Activated CD4-positive, alpha-beta T cell treated with anti-CD3 and anti-CD28 coated beads, Interleukin-10, Interleukin-2, amounts not matched to agents 100 ng/mL and 50 ng/mL, durations not matched to agents 16 hours and 8 hours (primary cell): ENCODE results near the gene GLCE.
"Not testable (repeated sequence)": the region's sequence is repeated elsewhere in the genome, so short reads cannot be mapped to it uniquely, and the experiment has no call there.

Experiments used
- DNase-seq: peaks from one replicate; pipeline ENCODE4 v3.0.0-alpha.2; 2020

Gene GLCE

DNA sequence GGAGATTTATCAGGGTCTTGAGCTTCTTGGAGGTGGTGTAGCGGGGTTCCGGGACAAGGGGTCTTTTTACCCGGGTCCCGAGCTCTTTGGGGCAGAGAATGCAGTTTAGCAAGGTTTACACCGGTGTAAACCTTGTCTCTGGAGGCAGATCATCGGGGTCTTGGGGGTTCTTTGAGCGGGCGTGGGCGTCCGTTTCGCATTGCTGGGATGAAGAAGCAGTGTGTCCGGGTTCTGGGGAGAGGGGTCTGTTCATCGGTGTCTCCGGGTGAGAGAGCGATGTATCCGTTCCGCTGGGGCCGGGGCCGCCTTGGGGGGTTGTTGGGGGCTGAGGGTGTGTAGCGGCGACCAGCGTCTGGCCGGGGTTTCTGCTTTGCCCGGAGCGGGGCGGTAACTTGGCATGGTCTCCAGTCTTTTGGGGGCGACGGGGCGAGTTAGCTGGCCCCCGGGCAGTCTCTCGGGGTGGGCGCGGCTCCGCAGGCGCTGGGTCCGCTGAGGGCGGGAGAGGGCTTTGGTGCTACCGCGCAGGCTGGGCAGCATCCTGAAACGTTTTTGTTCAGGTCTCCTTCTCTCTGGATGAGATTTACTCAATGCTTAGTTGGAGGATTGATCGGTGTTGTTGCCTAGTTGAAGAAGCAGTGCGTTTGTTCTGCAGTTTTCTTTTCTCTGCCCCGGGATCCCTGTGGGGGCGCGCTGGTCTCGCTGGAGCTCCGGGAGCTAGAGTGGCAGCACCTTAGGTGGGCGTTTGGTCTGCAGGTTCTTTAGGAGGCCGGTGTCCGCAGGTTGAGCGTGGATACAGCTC, 843 bp downstream of the GLCE start:
- peak; percentile 14 for DNase-seq

DNA sequence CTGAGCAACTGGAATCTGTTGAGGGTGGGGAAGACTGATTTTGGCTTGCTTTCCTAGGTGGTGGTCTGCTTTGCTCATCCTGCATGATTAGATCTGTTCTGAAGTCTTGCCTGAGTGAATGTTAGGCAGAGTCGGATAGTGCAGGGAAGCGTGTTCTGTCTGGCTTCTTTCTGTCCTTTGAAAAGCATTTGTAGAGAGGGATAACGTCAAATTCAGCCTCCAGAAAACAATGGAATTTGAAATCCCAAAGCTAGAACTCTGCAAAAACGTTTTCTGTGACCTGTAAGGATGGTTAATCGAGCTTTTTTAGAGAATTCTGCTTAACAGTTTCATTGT, 1.4 kb downstream of the GLCE start:
- no peak for DNase-seq

DNA sequence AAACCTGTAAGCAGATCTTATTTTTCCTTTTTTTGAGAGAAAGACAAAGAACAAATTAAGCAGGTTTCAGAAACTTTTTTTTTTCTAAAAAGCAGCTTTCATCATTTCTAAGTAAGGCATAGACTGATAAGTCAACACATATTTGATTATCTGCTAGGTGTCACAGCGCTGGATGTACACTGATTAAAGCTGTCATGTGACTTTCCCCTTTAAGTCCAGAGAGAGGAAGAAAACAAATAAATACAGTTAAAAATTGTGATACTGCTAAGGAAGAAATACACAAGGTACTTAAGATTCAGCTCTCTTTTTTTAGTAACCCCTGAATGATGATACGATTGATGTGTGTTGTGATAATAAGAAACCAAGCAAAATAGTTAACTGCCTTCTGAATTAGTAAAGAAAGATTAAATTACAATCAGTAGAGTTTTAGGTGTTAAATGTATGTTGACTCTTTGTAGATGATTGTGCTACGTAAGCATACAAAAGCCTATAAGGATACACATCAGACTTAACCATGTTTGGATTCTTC, 2.8 kb downstream of the GLCE start:
- no peak for DNase-seq

DNA sequence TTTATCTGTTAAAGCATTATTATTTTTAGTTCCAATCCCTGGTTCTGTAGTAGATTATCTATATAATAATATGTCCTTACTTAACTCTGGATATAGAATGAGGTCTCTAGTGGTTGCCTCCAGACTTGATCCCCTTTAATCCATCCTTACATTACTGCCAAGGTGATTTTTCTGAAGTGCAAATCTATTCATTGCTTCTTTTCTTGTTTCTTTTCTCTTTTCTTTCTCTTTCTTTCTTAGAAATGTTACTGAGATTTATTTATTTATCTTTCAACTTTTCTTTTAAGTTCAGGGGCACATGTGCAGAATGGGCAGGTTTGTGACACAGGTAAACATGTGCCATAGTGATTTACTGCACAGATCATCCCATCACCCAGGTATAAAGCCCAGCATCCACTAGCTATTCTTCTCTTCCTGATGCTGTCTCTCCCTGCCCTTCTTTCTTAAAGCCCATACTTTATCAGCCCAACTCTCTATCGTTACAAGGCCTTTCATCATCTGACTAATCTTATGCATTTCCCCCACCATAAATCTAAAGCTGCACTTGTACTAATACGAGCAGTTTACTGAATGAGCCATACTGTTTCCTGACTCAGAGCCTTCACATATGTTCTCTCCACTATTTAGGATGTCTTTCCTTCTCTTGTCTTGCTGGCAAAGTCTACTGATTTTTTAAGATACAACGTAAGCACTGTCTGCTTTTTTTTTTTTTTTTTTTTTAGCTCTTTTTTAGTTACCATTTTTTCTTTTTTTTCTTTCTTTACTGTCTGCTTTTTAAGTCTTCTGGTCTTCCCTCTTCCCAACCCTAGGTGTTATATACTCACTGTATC, 4.6 kb downstream of the GLCE start:
- peak; percentile 2 for DNase-seq

DNA sequence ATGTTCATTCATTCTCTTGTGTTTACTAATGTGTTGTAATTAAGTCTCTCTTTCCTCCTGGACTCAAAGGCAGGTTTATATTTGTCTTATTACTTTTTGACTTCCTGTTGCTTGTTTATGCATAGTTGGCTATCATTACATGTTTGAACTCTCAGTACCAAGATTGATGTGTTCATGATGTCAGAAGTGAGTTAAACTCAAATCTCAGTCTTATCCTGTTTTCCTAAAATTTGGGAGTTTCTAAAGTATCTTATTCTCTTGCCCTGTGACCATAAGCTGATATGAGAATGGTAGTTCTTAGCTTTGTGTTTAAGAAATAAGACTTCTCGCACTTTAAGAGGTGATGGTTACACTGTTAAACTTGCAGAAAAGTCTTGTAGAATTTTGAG, 5.2 kb downstream of the GLCE start:
- DNase-seq = no peak

DNA sequence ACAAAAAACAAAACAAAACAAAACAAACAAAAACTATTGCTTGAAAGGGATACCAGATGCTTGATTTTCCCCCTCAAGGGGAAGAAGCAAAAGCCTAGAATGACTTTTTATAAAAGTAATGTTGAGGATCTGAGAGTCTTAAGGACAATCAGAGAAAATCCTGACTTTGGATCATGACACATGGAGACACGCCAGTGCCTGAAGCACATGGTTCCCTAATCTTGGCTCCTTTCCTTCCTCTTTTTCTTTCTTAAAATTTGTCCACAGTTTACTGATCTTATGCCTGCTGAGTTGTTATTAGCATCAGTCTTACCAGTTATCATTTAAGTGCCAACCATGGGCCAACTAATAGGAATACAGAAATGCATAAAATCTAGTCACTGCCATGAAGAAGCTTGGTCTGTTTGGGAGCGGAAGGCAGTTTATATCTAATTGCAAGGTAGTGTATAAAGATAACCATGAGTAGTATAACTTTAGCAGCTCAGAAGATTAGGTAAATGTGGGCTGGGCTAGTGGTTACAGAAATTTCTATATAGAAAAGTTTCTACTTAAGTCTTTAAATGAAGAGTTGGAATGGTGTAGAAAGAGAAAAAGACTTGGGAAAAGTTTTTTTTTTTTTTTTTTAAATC, 6.9 kb downstream of the GLCE start:
- DNase-seq = no peak

DNA sequence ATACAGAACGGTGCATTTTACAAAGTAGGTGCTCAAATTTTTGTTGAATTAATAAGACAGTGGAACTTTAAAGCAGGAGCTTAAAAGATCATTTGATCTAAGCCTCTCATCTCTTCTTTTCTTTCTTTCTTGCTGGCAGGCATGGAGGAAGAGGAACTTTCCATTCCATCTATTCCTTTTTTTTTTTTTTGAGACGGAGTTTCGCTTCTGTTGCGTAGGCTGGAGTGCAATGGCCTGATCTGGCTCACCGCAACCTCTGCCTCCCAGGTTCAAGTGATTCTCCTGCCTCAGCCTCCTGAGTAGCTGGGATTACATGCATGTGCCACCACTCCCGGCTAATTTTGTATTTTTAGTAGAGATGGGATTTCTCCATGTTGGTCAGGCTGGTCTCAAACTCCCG, 7.9 kb downstream of the GLCE start:
- DNase-seq = not testable (repeated sequence)

DNA sequence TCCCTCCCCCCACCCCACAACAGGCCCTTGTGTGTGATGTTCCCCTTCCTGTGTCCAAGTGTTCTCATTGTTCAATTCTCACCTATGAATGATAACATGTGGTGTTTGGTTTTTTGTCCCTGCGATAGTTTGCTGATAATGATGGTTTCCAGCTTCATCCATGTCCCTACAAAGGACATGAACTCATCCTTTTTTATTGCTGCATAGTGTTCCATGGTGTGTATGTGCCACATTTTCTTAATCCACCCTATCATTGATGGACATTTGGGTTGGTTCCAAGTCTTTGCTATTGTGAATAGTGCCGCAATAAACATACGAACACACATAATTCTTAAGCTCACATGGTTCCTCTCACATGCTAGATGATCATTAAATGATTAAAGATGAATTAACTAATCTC, 9.1 kb downstream of the GLCE start:
- not testable (repeated sequence) for DNase-seq

DNA sequence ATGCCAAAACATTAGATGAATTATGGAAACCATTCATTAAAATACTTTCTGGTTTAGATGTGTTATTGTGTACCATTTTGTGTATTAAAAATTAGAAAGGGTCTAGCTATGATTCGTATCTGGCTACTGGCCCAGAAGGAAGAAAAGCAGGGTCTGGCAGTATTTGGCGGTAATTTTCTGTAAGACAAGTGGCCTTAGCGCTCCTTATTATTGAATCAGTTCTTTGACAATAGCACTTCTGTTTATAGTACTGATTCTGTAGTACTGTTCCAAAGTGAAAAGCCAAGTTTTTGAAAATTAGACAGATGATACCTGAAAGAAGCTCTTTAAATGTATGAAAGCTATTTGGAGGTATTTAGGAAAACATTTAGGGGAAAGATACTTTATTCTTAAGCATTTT, 10.2 kb downstream of the GLCE start:
- DNase-seq = no peak

DNA sequence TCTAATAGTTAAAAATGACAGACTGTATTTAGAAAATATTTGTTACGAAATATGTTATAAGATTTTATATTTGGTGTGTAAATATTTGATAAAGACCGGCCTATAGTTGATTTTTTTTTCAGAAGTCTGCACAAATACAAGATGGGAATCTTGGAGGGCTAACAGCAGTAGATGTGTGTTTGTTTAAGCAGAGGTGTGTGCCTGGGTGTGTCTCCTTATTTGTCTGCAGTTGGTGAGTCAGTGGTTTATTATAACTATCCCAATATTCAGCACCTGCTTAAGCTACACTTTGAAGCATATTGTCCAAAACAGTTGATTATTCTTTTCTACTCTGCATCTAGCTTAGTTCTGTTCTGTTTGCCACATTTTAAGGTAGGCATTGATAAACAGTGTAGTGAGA, 12.4 kb downstream of the GLCE start:
- no peak for DNase-seq

DNA sequence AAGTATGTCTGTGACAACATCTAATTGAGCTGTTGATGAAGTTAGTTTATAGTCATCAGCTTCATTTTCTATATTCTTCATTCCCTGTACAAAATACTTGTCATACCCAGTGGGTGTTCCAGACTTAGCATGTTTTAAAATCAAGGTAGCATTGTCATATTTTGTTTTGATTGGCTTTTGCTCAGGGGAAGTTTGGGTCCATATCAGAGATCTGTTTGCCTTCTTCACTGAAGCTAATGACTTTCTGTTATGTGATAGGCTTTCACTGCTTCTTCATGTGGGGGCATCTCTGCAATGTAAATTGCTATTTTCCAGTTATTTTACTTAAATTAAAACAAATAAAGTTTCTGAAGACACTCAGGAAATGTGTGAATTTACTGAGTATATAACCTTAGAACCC, 15.1 kb downstream of the GLCE start:
- DNase-seq = no peak

DNA sequence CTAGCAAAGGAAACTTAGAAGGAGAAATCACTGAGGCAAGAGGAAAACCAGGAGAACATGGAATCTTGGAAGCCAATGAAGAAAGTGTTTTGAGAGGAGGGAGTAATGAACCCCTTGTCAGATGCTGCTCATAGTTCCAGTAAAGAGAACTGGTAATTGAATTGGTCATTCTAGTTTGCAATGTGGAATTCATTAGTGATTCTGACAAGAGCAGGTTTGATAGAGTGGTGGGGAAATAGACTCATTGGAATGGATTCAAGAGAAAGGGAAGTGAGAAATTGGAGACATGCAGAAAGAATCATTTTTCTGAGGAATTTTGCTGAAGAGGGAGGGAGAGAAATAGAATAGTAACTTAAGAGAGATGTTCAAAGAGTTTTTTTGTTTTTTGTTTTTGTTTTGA, 21.0 kb downstream of the GLCE start:
- no peak for DNase-seq

DNA sequence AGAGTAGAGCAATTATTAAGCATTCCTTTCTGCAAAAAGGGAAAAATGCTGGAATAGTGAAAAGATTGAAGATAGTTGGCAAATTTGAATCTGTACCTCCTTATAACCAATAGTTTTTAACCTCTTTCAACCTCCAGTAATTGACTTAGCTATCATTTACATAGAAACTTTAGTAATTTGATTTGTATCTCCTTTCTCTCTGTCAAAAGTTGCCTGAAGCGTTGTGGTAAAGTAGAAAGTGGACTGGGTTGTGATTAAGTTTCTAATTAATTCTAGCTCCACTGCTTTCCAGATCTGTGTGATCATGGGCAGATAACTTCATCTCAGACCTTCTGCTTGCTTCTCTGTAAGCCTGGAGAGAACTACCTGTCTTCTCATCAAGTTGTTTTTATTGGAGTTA, 24.8 kb downstream of the GLCE start:
- no peak for DNase-seq

DNA sequence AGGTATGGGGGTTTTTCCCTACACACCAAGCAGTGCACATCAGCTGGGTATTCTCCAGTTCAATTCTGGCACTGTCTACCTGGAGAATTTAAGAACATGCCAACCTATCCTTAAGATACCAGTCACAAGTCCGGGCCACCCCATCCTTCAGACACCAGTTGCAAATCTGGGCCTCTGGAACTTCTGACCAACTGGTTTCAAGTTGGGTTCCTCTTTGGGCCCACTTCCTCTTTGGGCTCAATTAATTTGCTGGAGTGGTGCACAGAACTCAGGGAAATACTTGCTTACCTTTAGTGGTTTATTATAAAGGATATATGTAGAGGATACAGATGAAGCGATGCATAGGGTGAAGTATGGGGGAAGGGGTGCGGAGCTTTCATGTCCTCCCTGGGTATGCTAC, 25.3 kb downstream of the GLCE start:
- no peak for DNase-seq

DNA sequence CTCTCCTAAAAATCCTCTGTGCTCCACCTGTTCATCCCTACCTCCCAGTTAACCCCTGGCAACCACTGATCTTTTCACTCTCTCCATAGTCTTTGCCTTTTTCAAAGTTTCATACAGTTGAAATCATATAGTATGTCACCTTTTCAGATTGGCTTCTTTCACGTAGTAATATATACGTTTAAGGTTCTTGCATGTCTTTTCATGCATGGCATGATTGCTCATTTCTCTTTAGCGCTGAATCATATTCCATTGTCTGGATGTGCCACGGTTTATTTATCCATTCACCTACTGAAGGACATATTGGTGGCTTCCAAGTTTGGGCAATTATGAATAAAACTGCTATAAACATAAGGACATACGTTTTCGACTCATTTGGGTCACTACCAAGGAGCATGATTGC, 28.7 kb downstream of the GLCE start:
- no peak for DNase-seq

DNA sequence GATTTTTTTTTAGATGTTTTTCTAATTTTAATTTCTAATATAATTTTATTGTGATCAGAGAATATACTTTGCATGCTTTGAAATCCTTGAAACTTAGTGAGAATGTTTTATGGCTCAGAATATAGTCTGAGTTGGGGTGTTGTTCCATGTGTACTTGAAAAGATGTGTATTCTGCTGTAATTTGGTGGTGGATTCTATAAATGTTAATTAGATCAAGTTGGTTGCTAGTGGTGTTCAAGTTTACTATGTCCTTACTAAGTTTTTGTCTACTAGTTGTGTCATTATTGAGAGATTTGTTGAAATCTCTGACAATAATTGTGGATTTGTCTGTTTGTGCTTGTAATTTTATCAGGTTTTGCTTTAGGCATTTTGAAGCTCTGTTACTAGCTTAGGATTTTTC, 29.7 kb downstream of the GLCE start:
- no peak for DNase-seq

DNA sequence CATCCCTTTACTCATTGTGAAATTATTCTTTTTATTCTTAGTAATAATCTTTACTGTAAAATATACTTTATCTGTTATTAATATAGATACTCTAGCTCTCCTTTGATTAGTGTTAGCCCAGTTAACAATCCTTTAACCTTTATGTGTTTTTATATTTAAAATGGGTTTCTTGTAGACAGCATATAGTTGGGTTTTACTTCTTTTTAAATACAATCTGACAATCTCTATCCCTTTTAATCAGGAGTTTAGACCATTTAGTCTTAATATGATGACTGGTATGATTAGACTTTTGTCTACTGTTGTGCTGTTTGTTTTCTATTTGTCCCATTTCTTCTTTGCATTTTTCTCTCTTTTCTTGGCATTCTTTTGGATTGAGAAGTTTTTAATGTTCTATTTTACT, 30.1 kb downstream of the GLCE start:
- no peak for DNase-seq

DNA sequence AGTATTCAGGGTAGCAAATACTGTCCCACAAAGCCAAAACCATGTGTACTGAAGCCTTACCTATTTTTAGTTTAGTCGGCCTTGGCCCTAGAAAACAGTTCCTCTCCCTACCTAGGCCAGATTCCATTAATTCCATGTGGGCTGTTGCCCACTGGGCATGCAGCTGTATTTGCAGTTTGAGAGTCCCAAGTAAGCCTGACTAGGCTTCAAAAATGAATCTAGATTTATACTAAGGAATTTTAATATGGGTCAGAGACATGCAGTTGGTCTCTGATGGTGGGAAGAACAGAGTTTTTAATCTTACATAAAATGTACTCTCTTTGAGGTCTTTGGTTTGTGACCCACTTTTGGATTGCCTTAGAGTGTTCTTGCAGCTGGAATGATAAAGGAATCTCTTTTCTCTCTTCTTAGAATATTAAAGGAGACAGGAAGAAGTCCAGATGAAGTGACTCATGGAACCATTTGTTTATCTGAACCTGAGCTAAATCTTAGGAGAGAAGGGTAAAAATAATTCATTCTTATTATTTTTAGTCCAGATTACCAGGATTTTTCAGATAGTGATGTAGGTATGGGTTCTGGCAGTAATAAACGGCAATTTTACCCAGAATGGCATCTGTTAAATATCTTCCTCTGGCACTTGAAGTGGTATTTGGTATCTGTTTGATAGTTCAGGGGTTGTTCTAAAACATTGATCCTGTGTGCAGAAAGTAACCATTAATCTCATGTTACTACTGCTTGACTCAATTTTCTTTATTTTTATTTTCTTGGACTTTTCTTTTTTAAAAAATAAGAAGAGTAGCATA, 33.8 kb downstream of the GLCE start:
- no peak for DNase-seq

DNA sequence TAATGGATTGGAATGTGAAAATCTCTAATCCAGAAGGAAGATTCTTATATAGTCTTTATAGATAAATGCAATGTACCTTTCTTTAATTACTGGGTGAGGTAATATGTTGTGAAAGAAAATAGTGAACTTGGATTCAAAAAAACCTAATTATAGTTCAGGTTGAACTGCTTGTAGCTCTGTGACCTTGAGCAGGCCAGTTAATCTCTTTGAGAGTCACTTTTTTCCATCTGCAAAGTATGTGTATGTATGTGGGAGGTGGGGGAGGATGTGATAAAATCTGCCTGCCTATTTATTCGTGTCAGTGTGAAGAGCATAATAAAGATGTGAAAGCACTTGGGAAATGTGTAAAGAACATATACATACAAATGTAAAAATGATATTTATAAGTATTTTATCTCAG, 34.4 kb downstream of the GLCE start:
- DNase-seq = no peak

DNA sequence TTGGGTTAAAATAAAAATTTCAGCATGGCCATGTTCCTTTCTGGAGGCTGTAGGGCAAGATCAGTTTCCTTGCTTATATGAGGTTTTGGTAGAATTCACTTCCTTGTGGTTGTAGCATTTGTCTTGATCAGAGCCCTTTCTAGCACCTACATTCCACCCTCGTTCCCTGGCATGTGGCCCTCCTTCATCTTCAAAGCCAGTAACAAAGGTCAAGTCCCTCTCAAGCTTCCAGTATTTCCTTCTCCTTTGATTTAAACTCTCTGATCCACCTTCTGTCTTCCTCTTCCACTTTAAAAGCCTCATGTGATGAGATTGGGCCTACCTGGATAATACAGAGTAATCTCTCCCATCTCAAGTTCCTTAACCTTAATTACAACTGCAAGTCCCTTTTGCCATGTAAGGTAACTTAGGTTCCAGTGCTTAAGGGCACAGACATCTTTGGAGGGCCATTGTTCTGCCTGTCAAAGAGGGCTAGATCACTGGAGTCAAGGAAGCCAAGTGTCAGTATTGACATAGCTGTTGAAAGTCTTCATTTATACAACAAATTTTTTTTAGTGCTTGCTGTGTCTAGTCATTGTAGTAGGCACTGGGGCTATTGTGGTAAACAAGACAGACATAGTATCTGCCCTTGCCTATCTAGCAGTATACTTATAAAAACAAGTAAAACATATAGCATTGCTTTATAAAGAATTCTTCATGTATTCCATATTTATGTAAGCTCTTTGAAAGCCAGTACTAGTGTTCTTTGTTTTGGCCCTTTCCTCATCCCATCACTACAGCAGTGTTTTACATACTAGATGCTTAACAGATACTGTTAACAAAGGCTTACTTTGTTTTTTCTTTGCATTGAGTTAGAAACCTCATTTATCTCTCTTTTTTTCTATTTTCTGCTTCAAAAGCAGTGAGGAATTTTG, 40.7 kb downstream of the GLCE start:
- DNase-seq = no peak

DNA sequence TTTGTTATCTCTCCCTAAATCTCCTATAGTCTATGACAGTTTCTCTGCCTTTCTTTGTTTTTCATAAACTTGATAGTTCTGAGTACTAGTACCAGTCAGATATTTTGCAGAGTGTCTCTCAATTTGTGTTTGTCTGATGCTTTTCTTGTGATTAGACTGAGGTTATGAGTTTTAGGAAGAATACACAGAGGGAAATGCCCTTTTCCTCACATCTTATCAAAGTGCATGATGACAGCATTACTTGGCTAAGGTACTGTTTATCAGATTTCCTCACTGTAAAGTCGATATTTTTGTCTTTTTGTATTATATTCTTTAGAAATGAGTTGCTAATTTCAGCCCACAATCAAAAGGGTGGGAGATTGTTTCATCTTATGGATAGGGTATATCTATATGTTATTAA, 45.6 kb downstream of the GLCE start:
- DNase-seq = no peak

DNA sequence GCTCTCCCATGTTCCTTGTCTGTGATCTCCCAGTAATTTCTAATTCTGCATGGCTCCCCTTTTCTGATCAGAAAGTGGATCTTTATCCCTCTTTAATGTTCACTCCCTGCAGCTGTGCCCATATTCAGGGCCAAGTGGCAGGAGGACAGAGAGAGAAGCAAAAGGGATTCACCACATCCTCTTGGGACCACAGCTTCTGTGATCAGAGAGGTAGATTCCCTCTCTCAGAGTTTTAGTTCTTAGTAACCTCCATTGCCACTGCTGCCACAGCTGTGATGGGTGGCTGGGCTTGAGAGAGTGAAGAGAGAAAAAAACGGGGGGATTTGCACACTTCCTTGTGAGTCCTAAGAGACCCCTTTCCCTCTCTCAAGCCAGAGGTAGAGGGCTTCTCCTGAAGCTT, 49.2 kb downstream of the GLCE start:
- no peak for DNase-seq
